ENCODE measurements around the gene IL27RA.
A peak's percentile ranks its signal among the peaks of the same experiment; 100 is the strongest.
"Not testable (repeated sequence)": the region's sequence is repeated elsewhere in the genome, so short reads cannot be mapped to it uniquely, and the experiment has no call there.

Gene IL27RA

GRCh38 chr19:14030997-14031718 is 404 bp upstream of the IL27RA start:
- DNase-seq (ENCODE audit: low spot score): peak; percentile 31
- TF ChIP-seq CTCF (IDR thresholded peaks at IDR 0.05; ENCODE audit: borderline replicate concordance, control extremely low read depth, extremely low read depth, insufficient read depth, missing control alignments): no peak
- in situ Hi-C loops (cut with MboI; ENCODE audit: low sequenced_read_pairs, unreplicated experiment): no loop called here

- peak; percentile 1 for DNase-seq (ENCODE audit: low spot score)
- no peak for TF ChIP-seq CTCF (IDR thresholded peaks at IDR 0.05; ENCODE audit: borderline replicate concordance, control extremely low read depth, extremely low read depth, insufficient read depth, missing control alignments)
- in situ Hi-C loops (cut with MboI; ENCODE audit: low sequenced_read_pairs, unreplicated experiment): no loop called here
Measured at GRCh38 chr19:14033946-14034345, 2.4 kb downstream of the IL27RA start.

- DNase-seq (ENCODE audit: low spot score): peak; percentile 1
- in situ Hi-C loops (cut with MboI; ENCODE audit: low sequenced_read_pairs, unreplicated experiment): not testable (repeated sequence)
Measured at GRCh38 chr19:14035159-14035558, 3.6 kb downstream of the IL27RA start.

GRCh38 chr19:14035706-14036105 is 4.1 kb downstream of the IL27RA start:
- no peak for DNase-seq (ENCODE audit: low spot score)
- no peak for TF ChIP-seq CTCF (IDR thresholded peaks at IDR 0.05; ENCODE audit: borderline replicate concordance, control extremely low read depth, extremely low read depth, insufficient read depth, missing control alignments)
- in situ Hi-C loops (cut with MboI; ENCODE audit: low sequenced_read_pairs, unreplicated experiment): no loop called here

GRCh38 chr19:14039181-14039580 is 7.6 kb downstream of the IL27RA start:
- no peak for TF ChIP-seq CTCF (IDR thresholded peaks at IDR 0.05; ENCODE audit: borderline replicate concordance, control extremely low read depth, extremely low read depth, insufficient read depth, missing control alignments)
- in situ Hi-C loops (cut with MboI; ENCODE audit: low sequenced_read_pairs, unreplicated experiment): no loop called here
- DNase-seq (ENCODE audit: low spot score): no peak

- in situ Hi-C loops (cut with MboI; ENCODE audit: low sequenced_read_pairs, unreplicated experiment): not testable (repeated sequence)
- peak; percentile 66 for DNase-seq (ENCODE audit: low spot score)
- TF ChIP-seq CTCF (IDR thresholded peaks at IDR 0.05; ENCODE audit: borderline replicate concordance, control extremely low read depth, extremely low read depth, insufficient read depth, missing control alignments): peak; percentile 27
Measured at GRCh38 chr19:14042659-14043608, 11.4 kb downstream of the IL27RA start.

- in situ Hi-C loops (cut with MboI; ENCODE audit: low sequenced_read_pairs, unreplicated experiment); DNase-seq (ENCODE audit: low spot score): not testable (repeated sequence)
Measured at GRCh38 chr19:14047866-14048265, 16.3 kb downstream of the IL27RA start.

Measured in GM13976 (cell line).